K562 (cell line): ENCODE measurements around the gene GPT2.

ENCODE experiments used
- ARNT ChIP-seq, 2 experiments: fragments of 450-650 bp; IDR thresholded peaks; 2 replicates each; pipeline ENCODE4 v1.6.1; 2016; ENCODE audit warnings: mild to moderate bottlenecking in 1 of 2
- CTCF ChIP-seq, 3 experiments: IDR thresholded peaks in 2 of 3; conservative IDR thresholded peaks in 1 of 3; 2 replicates each; pipeline ENCODE4 v1.5.1; 2011 to 2012; ENCODE audit warnings: low read length in 3 of 3, mild to moderate bottlenecking in 3 of 3, control low read depth in 2 of 3, improper control_type of control experiment in 1 of 3, inconsistent platforms in 1 of 3, low read depth in 1 of 3, mixed read lengths in 1 of 3, moderate library complexity in 1 of 3; ENCODE audit not compliant: insufficient read depth in 2 of 3
- HNRNPH1 ChIP-seq: fragments of 200-400 bp; formaldehyde crosslinking; optimal IDR thresholded peaks from 2 replicates; pipeline ENCODE3; 2017; ENCODE audit warnings: low read depth, mild to moderate bottlenecking, low read length, moderate library complexity
- KLF16 ChIP-seq: IDR thresholded peaks from 2 replicates; pipeline ENCODE4 v1.6.1; 2016; ENCODE audit warnings: antibody characterized with exemption
- NFIC ChIP-seq: fragments of 450-650 bp; IDR thresholded peaks from 2 replicates; pipeline ENCODE4 v1.6.1; 2017; ENCODE audit warnings: mild to moderate bottlenecking, inconsistent platforms
- NR0B1 ChIP-seq: fragments of 450-650 bp; IDR thresholded peaks from one replicate; pipeline ENCODE4 v1.6.1; 2018; ENCODE audit warnings: mild to moderate bottlenecking, moderate library complexity; ENCODE audit not compliant: partially characterized antibody
- SMC3 ChIP-seq: conservative IDR thresholded peaks from 2 replicates; pipeline ENCODE4 v1.6.1; 2011; ENCODE audit warnings: low read depth, low read length, improper control_type of control experiment; ENCODE audit not compliant: insufficient read depth
- TFE3 ChIP-seq: fragments of 450-650 bp; formaldehyde crosslinking; IDR thresholded peaks from 2 replicates; pipeline ENCODE4 v1.4.0; 2020; ENCODE audit warnings: mild to moderate bottlenecking, mixed read lengths
- ZNF224 ChIP-seq: sonication (generic); formaldehyde crosslinking; IDR thresholded peaks from 2 replicates; pipeline ENCODE4 v1.8.0; 2022; ENCODE audit warnings: mild to moderate bottlenecking, missing genetic modification reagents
- ZNF232 ChIP-seq: sonication (generic); formaldehyde crosslinking; IDR thresholded peaks from 2 replicates; pipeline ENCODE4 v1.8.0; 2022; ENCODE audit warnings: mild to moderate bottlenecking, missing genetic modification reagents

GRCh38 chr16:46885960-46886763, 2.0 kb downstream of the GPT2 start:
- TF ChIP-seq NFIC = no peak
- no peak for TF ChIP-seq CTCF (IDR thresholded peaks at IDR 0.05 in 2 of 3, conservative IDR thresholded peaks at IDR 0.05 in 1 of 3; ENCODE audit: insufficient read depth in 2 of 3, low read depth in 1 of 3, low read length in 3 of 3)
- no peak for TF ChIP-seq TFE3 (CRISPR knock-in tag)
- no peak for TF ChIP-seq SMC3
- no peak for TF ChIP-seq ZNF232 (CRISPR knock-in tag)
- no peak for TF ChIP-seq ARNT (IDR thresholded peaks at IDR 0.05)
- TF ChIP-seq KLF16 = no peak
- TF ChIP-seq ZNF224 = no peak
- TF ChIP-seq NR0B1 = no peak
- no peak for TF ChIP-seq HNRNPH1
